Measurements from ENCODE around the gene SCGB3A2.

SCGB3A2 gene, protein sequence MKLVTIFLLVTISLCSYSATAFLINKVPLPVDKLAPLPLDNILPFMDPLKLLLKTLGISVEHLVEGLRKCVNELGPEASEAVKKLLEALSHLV

DNA sequence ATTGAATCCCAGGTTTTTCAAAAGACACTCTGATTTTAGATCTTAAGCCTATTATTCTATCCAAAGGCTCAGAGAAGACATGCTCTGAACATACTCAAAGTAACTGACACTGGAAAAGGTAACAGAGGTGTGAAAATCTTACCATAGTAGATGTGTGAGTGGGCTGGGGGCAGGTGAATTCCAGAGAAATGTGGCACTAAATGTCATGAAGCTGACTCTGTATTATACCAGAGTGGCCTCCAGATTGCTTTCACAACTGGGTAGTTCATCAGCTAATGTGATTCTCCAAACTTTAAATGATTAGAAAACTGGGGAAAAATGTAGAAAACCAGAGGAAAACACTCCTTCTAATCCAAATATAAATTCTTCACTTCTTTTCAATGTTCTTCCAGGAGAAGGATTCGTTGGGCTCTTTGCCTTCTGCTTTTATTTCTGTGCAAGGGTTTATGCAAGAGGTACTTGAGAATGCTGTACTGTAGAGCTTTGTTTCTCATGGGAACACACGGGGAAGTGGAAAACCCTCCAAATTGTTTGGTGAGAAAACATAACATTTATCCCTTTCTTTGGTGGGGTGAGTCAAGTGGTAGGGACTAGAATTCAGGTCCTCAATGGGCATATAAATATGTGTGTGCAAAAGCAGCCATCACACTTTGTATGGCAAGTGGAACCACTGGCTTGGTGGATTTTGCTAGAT is at the start of gene SCGB3A2:
TSS of gene SCGB3A2 (plus strand) at position 646 of the 694 bp plus-strand sequence. CDS start 93 bp downstream, outside the sequence.
- no peak for DNase-seq (ENCODE audit: low spot score)

DNA sequence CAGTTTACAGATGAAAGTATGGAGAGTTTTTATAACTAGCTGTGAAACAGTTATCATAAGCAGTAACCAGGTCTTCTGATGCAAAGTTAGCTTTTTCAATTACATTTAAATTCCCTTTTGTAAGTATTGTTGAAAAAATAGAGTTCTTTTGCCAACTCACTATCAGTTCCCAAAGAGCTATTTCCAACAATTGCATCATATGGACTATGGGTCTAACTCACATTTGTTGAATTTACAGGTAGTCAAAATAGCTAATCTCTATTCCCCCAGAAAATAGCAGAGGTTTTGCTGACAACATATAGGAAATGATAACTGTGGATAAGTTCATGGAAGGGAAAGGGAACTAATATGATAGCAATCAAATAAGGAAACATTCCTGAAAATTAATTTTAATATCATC is 48.5 kb upstream of the SCGB3A2 start:
- DNase-seq (ENCODE audit: low spot score), result no peak

DNA sequence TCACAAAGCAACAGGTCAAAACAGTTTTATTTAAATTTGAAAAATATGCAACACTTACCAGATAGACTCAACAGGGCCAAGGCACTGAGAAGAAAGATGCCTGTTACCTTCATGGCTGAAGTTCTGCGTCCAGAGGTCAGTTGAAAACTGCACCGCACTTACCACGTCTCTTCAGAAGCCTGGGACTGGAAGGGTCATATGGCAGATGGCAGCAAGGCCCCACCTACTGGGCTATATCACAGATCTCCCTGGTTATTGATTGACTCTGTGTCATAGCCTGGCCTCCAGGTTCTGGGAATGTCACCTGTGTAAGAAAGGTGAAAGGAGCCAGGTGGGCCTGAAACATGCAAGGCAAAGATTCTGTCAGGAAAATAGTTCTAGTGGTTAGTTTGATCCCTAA is 47.0 kb upstream of the SCGB3A2 start, which contains the start of gene SPINK1:
TSS of gene SPINK1 (minus strand) at position 207 of the 400 bp plus-strand sequence. CDS start at position 113, 94 bp downstream.
- no peak for DNase-seq (ENCODE audit: low spot score)

DNA sequence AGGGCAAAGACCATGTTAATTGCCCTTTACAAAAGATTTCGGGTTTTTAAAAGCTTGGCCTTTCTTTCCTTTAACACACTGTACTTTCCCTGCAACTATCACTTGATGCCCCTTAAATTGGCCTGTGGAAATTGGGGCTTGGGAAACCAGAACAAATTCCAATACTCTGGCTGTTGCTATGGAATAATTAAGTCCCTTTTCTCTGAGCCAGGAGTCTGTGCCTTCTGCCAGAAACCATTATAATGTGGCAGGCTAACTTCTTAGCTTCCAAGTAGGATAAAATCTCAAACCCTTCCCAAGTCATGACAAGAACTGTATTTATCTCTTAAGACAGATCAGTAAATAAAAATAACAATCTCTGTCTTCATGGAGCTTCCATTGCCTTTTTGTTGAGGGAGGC is 46.0 kb upstream of the SCGB3A2 start:
- no peak for DNase-seq (ENCODE audit: low spot score)

DNA sequence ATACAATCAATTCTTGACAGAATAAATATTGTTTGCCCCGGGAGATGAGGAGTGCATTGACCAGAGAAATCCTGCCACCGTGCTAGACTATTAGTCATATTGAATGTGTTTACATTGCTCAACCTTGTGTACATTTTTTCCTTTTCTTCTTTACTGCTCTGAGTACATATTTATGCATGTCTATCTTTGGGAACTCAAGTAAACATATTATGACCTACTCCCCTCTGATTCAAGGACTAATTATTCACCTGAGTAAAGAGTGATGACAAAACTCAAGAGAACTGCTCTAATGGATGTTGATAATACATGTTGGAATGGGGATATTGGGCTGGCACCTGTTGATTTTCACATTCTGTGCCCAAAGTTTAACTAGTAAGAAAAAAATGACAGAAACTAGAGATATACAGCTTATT is 43.1 kb upstream of the SCGB3A2 start:
- DNase-seq (ENCODE audit: low spot score), result no peak

DNA sequence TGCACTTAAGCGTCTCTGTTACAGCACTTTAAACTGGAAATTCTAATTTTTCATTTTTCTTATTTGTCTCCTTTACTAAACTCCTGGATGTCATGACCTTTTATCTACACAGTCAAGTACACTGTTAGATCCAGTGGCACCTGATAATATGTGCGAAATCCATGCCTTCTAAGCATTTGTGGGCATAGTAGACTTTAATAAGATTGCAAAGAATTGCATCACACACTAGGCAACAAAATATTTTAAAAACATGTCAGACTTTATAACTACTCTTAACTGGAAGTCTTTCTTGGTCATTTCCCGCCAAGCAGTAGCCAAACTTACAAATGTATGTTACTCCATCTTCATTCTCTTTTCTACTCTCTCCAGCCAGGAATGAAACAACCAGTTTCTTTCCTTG is 42.1 kb upstream of the SCGB3A2 start:
- DNase-seq (ENCODE audit: low spot score), result no peak

DNA sequence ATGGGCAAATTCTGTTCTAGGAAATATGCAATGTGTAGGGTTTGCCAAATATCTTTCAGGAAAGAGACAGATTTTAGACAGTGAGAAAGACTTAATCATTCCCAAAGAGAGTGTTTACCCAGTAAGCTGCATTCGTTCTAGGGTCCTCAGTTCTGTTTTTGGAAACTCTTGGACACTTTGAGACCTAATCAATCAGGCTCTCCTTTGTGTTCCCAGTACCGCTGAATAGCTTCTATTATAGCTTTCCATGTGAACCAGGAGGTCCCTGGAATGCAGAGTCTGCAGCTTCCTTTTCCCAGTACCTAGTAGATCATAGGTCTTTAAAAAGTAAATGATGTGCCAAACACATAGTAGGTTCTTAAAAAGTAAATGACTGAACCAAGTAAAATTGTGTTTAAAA is 35.6 kb upstream of the SCGB3A2 start:
- DNase-seq (ENCODE audit: low spot score), result no peak

DNA sequence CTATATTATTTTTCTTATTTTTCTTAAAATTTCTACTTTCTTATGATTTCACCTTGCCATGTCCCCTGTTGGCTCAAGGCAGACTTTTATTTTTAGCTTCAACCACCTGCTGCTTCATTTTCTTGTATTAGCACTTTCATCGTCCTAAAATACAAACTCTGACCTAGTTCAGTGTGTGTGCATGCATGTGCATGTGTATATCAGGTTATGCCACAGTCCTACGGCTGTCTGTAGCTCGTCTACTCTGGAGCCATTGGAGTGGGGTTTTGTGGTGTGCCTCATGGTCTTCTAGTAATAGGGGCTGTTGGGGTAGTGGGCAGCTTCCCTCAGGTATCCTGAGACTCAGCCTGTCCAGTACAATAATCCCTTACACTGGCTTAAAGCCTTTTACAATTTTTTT is 33.7 kb upstream of the SCGB3A2 start:
- no peak for DNase-seq (ENCODE audit: low spot score)

DNA sequence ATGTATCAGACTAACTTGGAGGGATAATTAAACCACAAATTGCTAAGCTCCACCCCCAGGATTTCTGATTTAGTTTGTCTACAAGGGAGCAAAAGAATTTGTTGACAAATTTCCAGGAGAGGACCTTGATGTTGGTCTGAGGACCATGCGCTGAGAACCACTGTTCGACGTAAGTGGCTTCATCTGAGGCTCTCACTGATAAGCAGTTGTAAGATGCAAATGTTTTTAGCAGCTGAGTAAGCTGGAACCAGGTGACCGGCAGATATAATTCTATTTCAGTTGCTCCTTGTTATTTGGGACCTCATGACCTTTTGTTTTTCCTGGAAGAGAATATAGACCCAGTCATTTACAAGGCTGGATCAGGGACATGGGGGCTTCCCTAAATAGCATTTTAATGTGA is 32.9 kb upstream of the SCGB3A2 start:
- DNase-seq (ENCODE audit: low spot score), result no peak

DNA sequence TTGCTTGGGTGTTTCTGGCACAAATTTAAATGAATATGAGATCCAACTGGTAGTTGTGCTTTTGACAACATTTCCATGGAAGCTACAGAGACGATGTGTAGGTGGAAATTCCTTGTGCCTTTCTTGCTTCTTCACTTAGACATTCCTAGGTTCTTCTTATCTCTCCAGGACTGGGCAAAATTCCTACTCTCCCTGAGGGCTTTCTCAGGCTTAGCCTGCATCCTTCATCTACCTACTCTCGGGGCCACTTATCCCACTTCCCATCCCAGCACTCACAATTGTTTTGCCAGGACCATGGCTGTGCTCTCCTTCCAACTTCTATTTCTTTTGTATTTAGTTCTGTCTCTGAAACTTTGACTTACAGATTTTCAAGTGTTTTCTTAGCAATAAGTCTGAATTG is 29.3 kb upstream of the SCGB3A2 start:
- DNase-seq (ENCODE audit: low spot score), result no peak

DNA sequence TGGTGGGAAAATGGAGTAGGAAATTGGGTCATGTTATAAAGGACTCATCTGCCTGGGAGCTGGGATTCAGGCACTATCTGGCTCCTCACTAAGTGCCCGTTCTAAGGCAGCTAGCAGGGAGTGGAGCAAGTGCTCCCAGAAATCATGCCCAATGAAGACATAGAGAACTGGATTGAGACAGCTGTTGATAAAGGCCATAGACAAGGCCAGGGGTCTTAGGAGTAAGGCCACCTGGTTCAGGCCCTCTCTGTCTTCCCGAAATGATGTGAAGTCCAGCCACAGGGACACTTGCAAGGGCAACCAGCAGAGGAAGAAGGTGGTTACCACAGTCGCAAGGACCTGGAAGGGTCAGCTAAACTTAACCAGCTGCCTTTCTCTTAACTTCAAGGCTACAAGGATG is 26.9 kb upstream of the SCGB3A2 start:
- no peak for DNase-seq (ENCODE audit: low spot score)

DNA sequence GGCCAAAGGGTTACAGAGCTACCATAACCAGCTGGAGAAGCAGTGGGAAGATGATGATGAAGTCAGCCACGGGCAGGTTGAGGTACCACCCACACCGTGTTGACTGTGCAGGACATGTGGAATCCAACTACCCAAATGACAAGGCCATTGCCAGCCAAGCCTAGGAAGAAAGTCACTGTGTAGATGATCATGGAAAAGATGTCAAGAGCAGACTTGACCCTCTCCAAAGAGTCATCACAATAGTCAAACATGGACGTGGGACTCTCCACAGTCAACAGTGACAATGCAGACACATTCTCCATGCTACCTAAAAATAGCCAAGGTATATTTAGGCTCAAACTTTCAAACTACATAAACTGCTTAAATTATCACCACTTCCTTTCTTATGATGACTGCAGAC is 26.1 kb upstream of the SCGB3A2 start:
- DNase-seq (ENCODE audit: low spot score), result no peak

DNA sequence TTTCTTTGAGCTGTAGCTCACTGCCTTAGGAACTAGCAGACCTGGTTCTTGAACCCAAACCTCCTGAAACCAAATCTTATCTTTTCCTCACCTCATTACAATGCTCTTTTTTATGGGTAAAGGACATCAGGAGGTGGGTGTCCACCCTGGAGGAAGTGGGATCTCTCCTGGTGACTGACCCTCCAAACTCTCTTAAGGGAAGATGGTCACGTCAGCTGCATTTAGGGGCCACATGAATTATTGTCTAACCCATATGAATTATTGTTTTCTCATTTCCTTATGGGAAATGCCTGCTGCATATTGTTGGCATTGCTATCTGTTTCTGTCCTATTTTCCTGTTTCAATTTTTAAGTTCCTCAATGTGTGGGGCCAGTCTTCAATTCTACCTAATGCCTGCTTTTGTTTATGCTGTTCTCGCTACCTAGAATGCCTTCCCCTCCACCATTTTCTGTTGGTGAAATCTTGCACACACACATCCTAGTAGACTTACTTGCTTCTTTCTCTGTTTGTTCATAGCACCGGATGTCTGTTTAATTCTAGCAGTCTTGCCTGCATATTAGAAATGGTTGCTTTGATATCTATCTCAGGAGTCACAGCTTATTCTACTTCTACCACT is 25.0 kb upstream of the SCGB3A2 start:
- DNase-seq (ENCODE audit: low spot score), result no peak

DNA sequence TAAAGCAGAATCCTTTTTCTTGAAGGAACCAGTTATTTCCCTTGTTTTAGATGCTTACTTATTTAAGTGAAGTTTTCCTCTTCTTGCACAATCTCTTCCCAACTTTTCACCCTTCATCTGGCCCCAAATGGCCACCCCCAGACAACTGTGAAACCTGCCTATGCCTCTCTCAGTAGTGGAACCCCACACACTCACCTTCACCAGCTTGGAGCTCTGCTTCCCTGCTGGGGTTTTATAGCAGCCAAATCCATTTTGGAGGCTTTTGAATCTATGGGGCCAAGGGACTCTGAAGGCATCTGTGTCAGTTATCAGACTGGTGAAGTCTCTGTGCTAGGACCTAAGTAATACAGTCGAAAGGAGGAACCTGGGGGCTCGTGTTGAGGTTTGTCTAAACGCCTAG is 24.2 kb upstream of the SCGB3A2 start:
- no peak for DNase-seq (ENCODE audit: low spot score)

DNA sequence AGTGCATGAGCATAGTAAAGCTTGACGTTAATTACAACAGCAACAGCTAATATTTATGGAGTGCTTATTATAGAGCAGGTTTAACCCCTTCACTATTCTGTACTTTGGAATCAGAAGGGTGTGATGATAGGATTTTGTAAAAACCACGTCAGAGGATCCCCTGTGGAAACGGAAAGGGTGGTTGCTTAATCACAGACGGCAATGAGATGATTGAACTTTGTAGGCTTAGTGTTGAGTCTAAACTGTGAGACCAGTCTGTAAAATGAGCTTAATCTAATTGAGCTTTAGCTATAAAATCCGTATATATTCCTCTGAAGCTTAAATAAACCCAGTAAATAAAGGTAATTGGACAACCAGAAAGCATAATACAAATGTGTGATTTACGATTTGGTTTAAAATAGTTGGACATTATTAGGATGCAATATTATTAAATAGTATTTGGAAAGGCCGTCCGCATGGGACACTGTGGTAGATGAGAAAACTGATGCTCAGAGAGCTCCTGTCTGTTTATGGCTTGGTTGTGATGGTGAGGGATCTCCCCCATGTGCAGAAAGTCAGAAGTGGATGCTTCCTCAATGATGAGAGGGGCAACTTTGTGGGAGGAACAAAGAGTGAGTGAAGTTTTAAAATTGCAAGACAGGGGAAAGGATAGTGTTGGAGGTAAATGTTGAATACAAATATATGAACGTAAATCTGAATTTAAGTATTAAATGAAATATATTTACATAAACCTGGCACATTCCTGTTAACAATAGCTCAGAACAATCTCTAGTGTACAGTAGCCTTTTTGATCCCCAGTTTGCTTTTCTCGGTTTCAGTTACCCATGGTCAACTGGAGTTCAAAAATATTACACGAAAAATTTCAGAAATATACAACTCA is 23.4 kb upstream of the SCGB3A2 start:
- DNase-seq (ENCODE audit: low spot score), result no peak

DNA sequence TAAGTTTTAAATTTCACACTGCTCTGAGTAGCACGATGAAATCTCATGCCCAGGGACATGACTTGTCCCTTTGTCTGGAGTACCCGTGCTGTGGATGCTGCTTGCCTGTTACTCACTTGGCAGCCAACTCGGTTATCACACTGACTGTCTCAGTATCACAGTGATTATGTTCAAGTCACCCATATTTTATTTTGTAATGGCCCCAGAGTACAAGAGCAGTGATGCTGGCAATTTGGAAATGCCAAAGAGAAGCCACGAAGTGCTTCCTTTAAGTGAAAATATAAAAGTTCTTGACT is 22.8 kb upstream of the SCGB3A2 start:
- no peak for DNase-seq (ENCODE audit: low spot score)

DNA sequence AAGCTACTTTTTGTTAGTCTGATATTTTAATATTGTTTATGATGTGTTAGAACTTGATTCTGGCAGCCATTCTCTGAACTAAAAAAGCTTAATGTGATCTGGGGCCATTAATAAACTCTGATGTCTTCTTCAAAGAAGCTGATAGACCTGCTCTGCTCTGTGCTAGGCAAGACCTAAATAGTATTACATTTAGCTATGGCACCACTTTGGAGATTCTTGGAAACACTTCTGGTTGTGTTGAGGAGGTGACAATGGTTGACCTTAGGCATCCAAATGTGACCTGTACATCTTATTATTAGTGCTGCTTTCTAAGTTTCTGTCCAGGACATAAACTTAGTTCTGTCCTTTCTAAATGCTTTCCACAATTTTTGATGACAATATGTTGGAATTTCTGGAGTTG is 21.7 kb upstream of the SCGB3A2 start:
- no peak for DNase-seq (ENCODE audit: low spot score)

DNA sequence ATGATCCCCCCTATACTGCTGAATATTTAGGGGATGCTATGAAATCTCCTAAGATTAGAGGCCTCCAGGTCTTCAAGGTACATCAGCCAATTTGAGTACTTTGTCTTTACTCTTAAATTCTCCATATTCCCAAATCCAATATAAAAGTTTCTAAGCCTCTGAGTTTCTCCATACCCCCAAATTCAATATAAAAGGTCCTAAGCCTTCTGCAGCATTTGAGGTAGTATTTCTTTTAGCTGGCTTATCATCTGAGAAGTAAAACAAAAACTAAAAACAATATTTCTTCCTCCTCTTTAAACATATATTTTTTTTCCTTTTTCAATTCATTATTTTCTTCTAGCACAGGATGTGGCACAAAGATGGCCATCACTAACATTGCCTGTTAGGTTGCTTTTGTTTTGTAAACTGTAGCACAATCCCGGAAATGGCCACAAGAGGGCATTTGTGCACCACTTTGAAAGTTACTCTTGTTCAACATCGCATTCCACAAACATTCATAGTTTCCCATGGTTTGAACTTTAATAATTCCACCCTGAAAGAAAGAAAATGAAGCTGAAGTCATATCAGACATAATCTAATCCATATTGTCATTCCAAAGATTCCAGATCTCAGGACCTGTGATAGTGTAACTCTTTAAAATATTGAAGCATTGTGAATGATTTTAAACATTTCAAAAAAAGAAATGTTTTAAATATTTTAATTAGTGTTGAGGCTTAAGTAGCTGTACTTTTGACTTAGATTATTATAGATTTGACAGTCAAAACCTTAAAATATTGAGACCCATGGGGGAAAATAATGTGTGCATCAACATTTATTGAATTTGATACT is 21.0 kb upstream of the SCGB3A2 start:
- DNase-seq (ENCODE audit: low spot score), result no peak

DNA sequence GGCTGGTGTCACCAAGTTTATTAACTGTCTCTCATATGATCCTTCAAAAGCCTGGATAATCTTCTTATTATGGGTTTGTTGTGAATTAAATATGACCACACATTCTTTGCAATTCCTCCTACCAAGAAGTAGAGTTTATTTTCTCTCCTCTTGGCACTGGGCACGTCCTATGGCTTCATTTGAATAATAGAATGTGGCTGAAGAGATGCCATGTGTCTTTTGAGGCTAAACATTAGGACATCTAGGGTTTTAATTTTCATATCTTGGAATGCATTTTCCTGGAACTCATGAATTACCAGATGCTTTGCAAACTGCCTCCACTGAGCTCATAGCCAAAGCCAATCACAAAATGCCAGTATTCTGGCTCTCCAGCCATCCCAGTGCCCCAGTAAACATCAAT is 19.9 kb upstream of the SCGB3A2 start:
- no peak for DNase-seq (ENCODE audit: low spot score)

DNA sequence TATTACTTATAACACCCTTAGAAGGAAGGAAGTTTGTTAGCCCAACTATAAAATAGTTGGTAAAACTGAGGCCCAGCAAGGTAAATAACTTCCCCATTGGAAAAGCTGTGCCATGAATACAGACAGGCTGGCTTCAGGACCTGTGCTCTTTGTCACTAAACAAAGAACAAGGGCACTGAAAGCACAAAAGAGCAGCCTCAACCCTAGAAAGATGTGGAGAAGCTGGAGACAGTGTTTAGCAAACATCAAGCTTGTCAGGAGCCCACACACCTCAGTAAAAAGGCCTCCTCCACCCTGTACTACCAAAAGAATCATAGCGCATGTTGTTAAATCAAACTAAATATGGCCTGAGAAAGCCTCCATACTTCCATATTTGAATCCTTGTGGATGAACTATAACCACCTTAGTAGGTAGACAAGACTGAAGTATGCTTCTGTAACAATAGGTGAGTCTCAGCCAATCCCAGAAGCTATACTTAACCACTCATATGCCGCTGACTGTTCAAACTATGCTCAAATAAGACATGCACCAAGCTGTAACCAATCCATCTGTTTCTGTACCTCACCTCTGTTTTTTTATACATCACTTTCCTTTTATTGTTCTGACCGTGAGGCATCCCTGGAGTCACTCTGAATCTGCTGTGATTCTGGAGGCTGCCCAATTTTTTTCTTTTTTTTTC is 18.4 kb upstream of the SCGB3A2 start:
- no peak for DNase-seq (ENCODE audit: low spot score)

DNA sequence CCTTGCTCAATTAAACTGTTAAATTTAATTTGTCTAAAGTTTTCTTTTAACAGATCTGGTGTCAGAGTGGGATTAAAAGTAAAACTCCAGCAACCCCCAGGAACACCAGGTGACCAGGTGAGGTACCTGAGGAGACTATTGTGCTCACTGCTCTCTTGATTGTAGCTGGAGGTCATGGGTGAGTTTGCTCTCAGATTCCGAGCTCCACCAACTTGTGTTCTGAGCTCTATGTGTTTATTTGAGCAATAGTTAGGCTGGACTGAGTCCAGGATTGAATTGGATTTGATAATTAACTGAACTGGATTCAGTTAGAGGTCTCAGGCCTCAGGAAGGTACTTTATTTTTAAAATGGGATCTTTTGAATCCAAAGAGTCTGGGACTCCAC is 17.9 kb upstream of the SCGB3A2 start:
- DNase-seq (ENCODE audit: low spot score), result no peak
